Measurements from ENCODE around the gene DYSF.

DYSF gene

GRCh38 chr2:71457123-71457915 lies 4.0 kb downstream of the DYSF start:
- no peak for FAIRE-seq

- no peak for FAIRE-seq
Observed at GRCh38 chr2:71457923-71458322, 4.6 kb downstream of the DYSF start.

GRCh38 chr2:71458413-71459083 lies 5.2 kb downstream of the DYSF start:
- no peak for FAIRE-seq

GRCh38 chr2:71459084-71459431 lies 5.7 kb downstream of the DYSF start:
- no peak for FAIRE-seq

GRCh38 chr2:71460056-71460455 lies 6.7 kb downstream of the DYSF start:
- no peak for FAIRE-seq

GRCh38 chr2:71460595-71461303 lies 7.4 kb downstream of the DYSF start:
- FAIRE-seq = no peak

- FAIRE-seq = no peak
Observed at GRCh38 chr2:71461304-71461671, 7.9 kb downstream of the DYSF start.

- FAIRE-seq = no peak
Observed at GRCh38 chr2:71462056-71462605, 8.8 kb downstream of the DYSF start.

- FAIRE-seq = no peak
Observed at GRCh38 chr2:71462641-71463341, 9.4 kb downstream of the DYSF start.

- FAIRE-seq = no peak
Observed at GRCh38 chr2:71463342-71463654, 9.9 kb downstream of the DYSF start.

- FAIRE-seq = no peak
Observed at GRCh38 chr2:71464389-71464788, 11.0 kb downstream of the DYSF start.

GRCh38 chr2:71465356-71465755 lies 12.0 kb downstream of the DYSF start:
- no peak for FAIRE-seq

- no peak for FAIRE-seq
Observed at GRCh38 chr2:71465961-71466300, 12.6 kb downstream of the DYSF start.

GRCh38 chr2:71466301-71467179 lies 13.2 kb downstream of the DYSF start:
- no peak for FAIRE-seq

GRCh38 chr2:71467180-71467815 lies 13.9 kb downstream of the DYSF start:
- no peak for FAIRE-seq

- FAIRE-seq = no peak
Observed at GRCh38 chr2:71468279-71469015, 15.1 kb downstream of the DYSF start.

GRCh38 chr2:71469403-71470398 lies 16.3 kb downstream of the DYSF start:
- FAIRE-seq = no peak

GRCh38 chr2:71471276-71471675 lies 17.9 kb downstream of the DYSF start:
- FAIRE-seq = no peak

- FAIRE-seq = no peak
Observed at GRCh38 chr2:71472019-71472418, 18.7 kb downstream of the DYSF start.
